Lower leg skin (tissue), 3 donors: ENCODE measurements around the gene ERN2.

Experiments used
- POLR2A ChIP-seq, 2 donors: fragments of 450-650 bp; IDR thresholded peaks; one replicate each; pipeline ENCODE4 v1.6.1; 2016 to 2017; ENCODE audit warnings: antibody characterized with exemption in 2 of 2, mild to moderate bottlenecking in 1 of 2, moderate library complexity in 1 of 2
- TF ChIP-seq, protein P1 (sequence below), 3 donors: fragments of 450-650 bp; IDR thresholded peaks; one replicate each; pipeline ENCODE4 v1.5.1; 2016; ENCODE audit warnings: antibody characterized with exemption in 3 of 3, mild to moderate bottlenecking in 3 of 3, moderate library complexity in 2 of 3

- TF ChIP-seq POLR2A (IDR thresholded peaks at IDR 0.05): no peak
- TF ChIP-seq, protein P1, sequence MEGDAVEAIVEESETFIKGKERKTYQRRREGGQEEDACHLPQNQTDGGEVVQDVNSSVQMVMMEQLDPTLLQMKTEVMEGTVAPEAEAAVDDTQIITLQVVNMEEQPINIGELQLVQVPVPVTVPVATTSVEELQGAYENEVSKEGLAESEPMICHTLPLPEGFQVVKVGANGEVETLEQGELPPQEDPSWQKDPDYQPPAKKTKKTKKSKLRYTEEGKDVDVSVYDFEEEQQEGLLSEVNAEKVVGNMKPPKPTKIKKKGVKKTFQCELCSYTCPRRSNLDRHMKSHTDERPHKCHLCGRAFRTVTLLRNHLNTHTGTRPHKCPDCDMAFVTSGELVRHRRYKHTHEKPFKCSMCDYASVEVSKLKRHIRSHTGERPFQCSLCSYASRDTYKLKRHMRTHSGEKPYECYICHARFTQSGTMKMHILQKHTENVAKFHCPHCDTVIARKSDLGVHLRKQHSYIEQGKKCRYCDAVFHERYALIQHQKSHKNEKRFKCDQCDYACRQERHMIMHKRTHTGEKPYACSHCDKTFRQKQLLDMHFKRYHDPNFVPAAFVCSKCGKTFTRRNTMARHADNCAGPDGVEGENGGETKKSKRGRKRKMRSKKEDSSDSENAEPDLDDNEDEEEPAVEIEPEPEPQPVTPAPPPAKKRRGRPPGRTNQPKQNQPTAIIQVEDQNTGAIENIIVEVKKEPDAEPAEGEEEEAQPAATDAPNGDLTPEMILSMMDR (IDR thresholded peaks at IDR 0.05): no peak
Observed at GRCh38 chr16:23694265-23694643, 18.8 kb downstream of the ERN2 start.
